Lower leg skin (tissue), 4 donors: ENCODE data around the gene KRT3. TPM values are rescaled to one million over a fixed set of nuclear protein-coding genes. Genes with fewer than 3 reads are reported as not detected.

Source experiments
- DNase-seq, 2 donors: peaks; one replicate each; pipeline ENCODE4 v3.0.0-alpha.2; 2019; ENCODE audit warnings: low spot score in 2 of 2
- H3K4me3 ChIP-seq: fragments of 200-600 bp; sonication (generic); 2 replicates; pipeline ENCODE4 v1.5.1; 2017; ENCODE audit warnings: mild to moderate bottlenecking, low read depth; ENCODE audit not compliant: poor library complexity, severe bottlenecking
- CTCF ChIP-seq, 3 donors: fragments of 450-650 bp; IDR thresholded peaks; one replicate each; pipeline ENCODE4 v1.5.1; 2016; ENCODE audit warnings: antibody characterized with exemption in 3 of 3, mild to moderate bottlenecking in 3 of 3, moderate library complexity in 2 of 3
- POLR2A ChIP-seq, 2 donors: fragments of 450-650 bp; IDR thresholded peaks; one replicate each; pipeline ENCODE4 v1.6.1; 2016 to 2017; ENCODE audit warnings: antibody characterized with exemption in 2 of 2, mild to moderate bottlenecking in 1 of 2, moderate library complexity in 1 of 2
- WGBS, 2 donors: methylation state at CpG; one replicate each; pipeline ENCODE4 v1.1.5; 2018; 5-methylcytosine and 5-hydroxymethylcytosine counted together
- intact Hi-C: fragments of 100-400 bp; cut with DNase I; formaldehyde crosslinking; loops from one replicate; pipeline ENCODE4 v1.15.0; 2023; ENCODE audit warnings: low total_unique reads
- total RNA-seq, 4 donors: library from RNA; depleted of rRNA; stranded (reverse); fragments of >200 nt; gene quantifications; one replicate each; pipeline ENCODE4 v1.1.0, GENCODE V29; 2016

The KRT3 gene
- total RNA-seq, 4 donors from 2014 or later = not detected

DNA sequence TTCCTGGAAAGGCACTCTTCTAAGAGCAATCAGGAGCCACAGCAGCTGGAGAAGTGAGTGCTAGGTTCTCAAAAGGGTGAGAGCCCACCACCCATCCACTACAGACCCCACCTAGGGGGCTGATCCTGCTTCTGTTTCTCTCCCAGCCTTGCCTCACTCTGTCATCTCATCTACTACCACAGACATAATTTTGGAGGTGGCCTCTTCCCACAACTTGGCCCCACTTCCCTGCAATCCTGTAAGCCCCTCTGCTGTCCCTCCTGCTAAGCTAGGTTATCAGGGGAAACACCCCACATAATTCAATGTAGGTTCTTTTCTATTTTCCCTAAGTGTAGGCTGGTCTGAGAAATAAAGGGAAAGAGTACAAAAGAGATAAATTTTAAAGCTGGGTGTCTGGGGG, 35.3 kb downstream of the KRT3 start:
- intact Hi-C loops = no loop called here
- no peak for DNase-seq
- TF ChIP-seq CTCF (IDR thresholded peaks at IDR 0.05) = no peak
- TF ChIP-seq POLR2A (IDR thresholded peaks at IDR 0.05) = no peak
- H3K4me3 ChIP-seq = no peak overlapping the region

DNA sequence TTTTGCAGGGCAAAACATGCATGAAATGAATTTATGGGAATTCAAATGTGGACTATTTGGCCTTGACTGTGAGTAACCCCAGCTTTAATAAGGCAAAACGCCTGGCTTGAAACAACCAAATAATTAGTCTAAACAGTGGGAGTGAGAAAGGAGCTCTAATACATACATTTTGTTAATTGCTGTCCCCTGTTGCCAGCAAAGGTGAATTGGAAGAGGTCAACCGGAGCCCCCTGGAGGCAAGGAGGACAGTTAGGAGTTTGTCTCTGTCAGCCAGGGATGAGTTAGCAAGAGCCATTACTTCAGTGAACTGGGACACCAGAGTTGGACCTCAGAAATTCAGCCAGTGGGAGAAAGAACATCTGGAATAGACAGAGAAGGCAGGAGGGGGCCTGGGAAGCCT, 36.2 kb downstream of the KRT3 start:
- 50 to 75% methylated on average over 2 of the region's 2 CpGs for WGBS, 2 donors
- intact Hi-C loops = no loop called here
- DNase-seq = no peak
- no peak overlapping the region for H3K4me3 ChIP-seq
- no peak for TF ChIP-seq POLR2A (IDR thresholded peaks at IDR 0.05)
- TF ChIP-seq CTCF (IDR thresholded peaks at IDR 0.05) = no peak

GRCh38 chr12:52759218-52759617, 36.7 kb downstream of the KRT3 start:
- TF ChIP-seq POLR2A (IDR thresholded peaks at IDR 0.05) = no peak
- no peak for TF ChIP-seq CTCF (IDR thresholded peaks at IDR 0.05)
- DNase-seq = no peak
- intact Hi-C loops = no loop called here
- H3K4me3 ChIP-seq = no peak overlapping the region
- WGBS, 2 donors = 25 to 49% methylated on average over 2 of the region's 2 CpGs

GRCh38 chr12:52757449-52758176, 38.3 kb downstream of the KRT3 start:
- TF ChIP-seq POLR2A (IDR thresholded peaks at IDR 0.05) = no peak
- TF ChIP-seq CTCF (IDR thresholded peaks at IDR 0.05) = no peak
- no peak overlapping the region for H3K4me3 ChIP-seq
- no peak for DNase-seq
- WGBS, 2 donors = 37 to 40% methylated on average over 1 of the region's 1 CpG
- intact Hi-C loops = no loop called here

- no peak for DNase-seq
- no peak overlapping the region for H3K4me3 ChIP-seq
- 80 to 89% methylated on average over 8 of the region's 8 CpGs for WGBS, 2 donors
- intact Hi-C loops = no loop called here
- TF ChIP-seq CTCF (IDR thresholded peaks at IDR 0.05) (no peak), POLR2A (IDR thresholded peaks at IDR 0.05) (no peak)
These were observed 39.5 kb downstream of the KRT3 start for GRCh38 chr12:52756281-52756960.
